ENCODE data around the gene LSAMP. TPM values are rescaled to one million over a fixed set of nuclear protein-coding genes. Genes with fewer than 3 reads are reported as not detected.

LSAMP gene
- total and polyA plus RNA-seq, 2 experiments from 2014 or later: 2.0 to 2.9 TPM

GRCh38 chr3:115930922-115931321 lies 514.4 kb downstream of the LSAMP start (continued):
- TF ChIP-seq ZNF462 (CRISPR knock-in tag; IDR thresholded peaks at IDR 0.05) (no peak), EZH2phosphoT487 (IDR thresholded peaks at IDR 0.05; ENCODE audit: unreplicated experiment) (no peak), ETS1 (IDR thresholded peaks at IDR 0.05) (no peak), CREB1 (CRISPR knock-in tag; IDR thresholded peaks at IDR 0.05; ENCODE audit: low read depth) (no peak)

- no peak overlapping the region for H2AFZ ChIP-seq
- no peak for DNase-seq (ENCODE audit: low spot score)
- H3K79me2 ChIP-seq (replicated peaks; ENCODE audit: insufficient read depth): no peaks in the 10 kb centered on the region
- no peak overlapping the region for H3K27ac ChIP-seq (ENCODE audit: low read depth)
- H3K9me2 ChIP-seq (ENCODE audit: insufficient read depth): no peaks in the 10 kb centered on the region
- H3F3A ChIP-seq (replicated peaks; ENCODE audit: low read depth): no peaks in the 10 kb centered on the region
- peaks cover 6% of the 10 kb centered on the region; the same call in 1 of the 2 replicates for H3K4me1 ChIP-seq (ENCODE audit: insufficient read depth)
- ATAC-seq: no peak
- H3K36me3 ChIP-seq (ENCODE audit: insufficient read depth): no peaks in the 10 kb centered on the region
- H3K27me3 Mint-ChIP-seq (ENCODE audit: insufficient read depth, low read depth, poor library complexity): no peaks in the 10 kb centered on the region
- no peak overlapping the region for H3K4me2 ChIP-seq
- no peaks in the 10 kb centered on the region for H4K20me1 ChIP-seq (replicated peaks; ENCODE audit: insufficient read depth)
- H3K27ac Mint-ChIP-seq: no peak overlapping the region
- no peak overlapping the region for H3K4me3 ChIP-seq
- peaks cover 12% of the 10 kb centered on the region; the same call in 2 of the 3 replicates for H3K4me1 Mint-ChIP-seq
- no peaks in the 10 kb centered on the region for H3K9me3 Mint-ChIP-seq
- H3K36me3 Mint-ChIP-seq (ENCODE audit: low read depth): no peaks in the 10 kb centered on the region
- H3K4me3 Mint-ChIP-seq: no peak overlapping the region
- H3K27me3 ChIP-seq (ENCODE audit: insufficient read depth): no peaks in the 10 kb centered on the region
- TF ChIP-seq ETS1 (IDR thresholded peaks at IDR 0.05): no peak
- TF ChIP-seq EZH2 (IDR thresholded peaks at IDR 0.05; ENCODE audit: low read depth, unreplicated experiment): no peak
- no peak for TF ChIP-seq ZNF462 (CRISPR knock-in tag; IDR thresholded peaks at IDR 0.05)
- no peak for TF ChIP-seq ZNF331 (CRISPR knock-in tag; IDR thresholded peaks at IDR 0.05; ENCODE audit: low read depth)
Measured at GRCh38 chr3:115930168-115930567, 515.1 kb downstream of the LSAMP start.
